ENCODE data around the gene WWC2.

GRCh38 chr4:183139058-183139750 is 40.1 kb downstream of the WWC2 start:
- TF ChIP-seq POLR2AphosphoS5 (IDR thresholded peaks at IDR 0.05; ENCODE audit: borderline replicate concordance, low read depth, low read length) = no peak
- TF ChIP-seq EZH2 (IDR thresholded peaks at IDR 0.05) = no peak
